ENCODE data around the gene CTDSPL. TPM values are rescaled to one million over a fixed set of nuclear protein-coding genes. Genes with fewer than 3 reads are reported as not detected.

CTDSPL gene
- total RNA-seq, 2 donors from 2014 or later: 75.0 to 76.7 TPM

DNA sequence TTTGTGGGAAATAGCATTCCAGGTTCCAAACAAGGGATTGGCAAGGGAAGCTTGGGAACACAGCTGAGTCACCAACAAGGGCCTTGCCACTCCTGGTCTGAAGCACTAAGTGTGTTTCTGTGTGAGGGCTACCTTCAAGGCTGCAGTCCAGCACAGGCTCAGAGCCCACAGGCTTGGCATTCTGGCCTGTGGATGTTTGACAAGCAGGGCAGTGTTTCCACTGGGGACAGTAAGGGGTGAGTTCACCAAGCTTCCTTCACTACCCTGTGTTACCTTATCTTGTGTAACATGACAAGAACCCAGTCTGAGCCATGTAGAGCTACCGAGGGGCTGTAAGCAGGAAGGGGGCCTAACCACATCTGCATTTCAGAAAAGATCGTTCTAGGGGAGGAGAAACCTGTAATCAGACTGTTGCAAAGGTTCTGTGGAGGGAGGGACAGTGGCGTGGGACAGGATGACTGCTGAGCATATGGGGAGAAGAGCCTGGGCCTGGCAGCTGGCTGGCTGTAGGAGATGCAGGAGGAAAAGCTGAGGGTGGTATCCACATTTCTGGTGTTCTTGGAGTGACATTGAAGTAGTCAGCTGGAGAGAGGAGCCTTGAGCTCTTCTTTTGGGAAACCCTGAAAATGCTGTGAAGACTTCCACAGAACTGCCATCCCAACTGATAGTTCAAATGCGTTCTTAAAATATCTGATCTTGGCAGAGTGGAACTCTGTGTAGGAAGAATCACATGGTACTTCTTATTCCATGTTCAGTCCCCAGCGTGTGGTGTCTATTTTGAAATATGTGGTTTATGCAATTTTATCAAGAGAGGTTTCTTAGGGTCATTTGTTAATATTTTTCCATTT is 61.3 kb downstream of the CTDSPL start:
- DNase-seq: no peak
- Histone ChIP-seq H3K27me3 (no peaks in the 10 kb centered on the region), H3K4me3 (no peak overlapping the region), H3K36me3 (no peaks in the 10 kb centered on the region), H3K27ac (no peak overlapping the region), H3K9ac (ENCODE audit: low read depth in 2 of 2, low read length in 2 of 2) (peak overlapping the region in 1 of 2 donors; percentile 6), H3K4me1 (peaks cover 4% of the 10 kb centered on the region), H3K9me3 (no peaks in the 10 kb centered on the region)
- intact Hi-C loops (cut with DNase I): no loop called here
- TF ChIP-seq, protein P1, sequence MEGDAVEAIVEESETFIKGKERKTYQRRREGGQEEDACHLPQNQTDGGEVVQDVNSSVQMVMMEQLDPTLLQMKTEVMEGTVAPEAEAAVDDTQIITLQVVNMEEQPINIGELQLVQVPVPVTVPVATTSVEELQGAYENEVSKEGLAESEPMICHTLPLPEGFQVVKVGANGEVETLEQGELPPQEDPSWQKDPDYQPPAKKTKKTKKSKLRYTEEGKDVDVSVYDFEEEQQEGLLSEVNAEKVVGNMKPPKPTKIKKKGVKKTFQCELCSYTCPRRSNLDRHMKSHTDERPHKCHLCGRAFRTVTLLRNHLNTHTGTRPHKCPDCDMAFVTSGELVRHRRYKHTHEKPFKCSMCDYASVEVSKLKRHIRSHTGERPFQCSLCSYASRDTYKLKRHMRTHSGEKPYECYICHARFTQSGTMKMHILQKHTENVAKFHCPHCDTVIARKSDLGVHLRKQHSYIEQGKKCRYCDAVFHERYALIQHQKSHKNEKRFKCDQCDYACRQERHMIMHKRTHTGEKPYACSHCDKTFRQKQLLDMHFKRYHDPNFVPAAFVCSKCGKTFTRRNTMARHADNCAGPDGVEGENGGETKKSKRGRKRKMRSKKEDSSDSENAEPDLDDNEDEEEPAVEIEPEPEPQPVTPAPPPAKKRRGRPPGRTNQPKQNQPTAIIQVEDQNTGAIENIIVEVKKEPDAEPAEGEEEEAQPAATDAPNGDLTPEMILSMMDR (IDR thresholded peaks at IDR 0.05): no peak

DNA sequence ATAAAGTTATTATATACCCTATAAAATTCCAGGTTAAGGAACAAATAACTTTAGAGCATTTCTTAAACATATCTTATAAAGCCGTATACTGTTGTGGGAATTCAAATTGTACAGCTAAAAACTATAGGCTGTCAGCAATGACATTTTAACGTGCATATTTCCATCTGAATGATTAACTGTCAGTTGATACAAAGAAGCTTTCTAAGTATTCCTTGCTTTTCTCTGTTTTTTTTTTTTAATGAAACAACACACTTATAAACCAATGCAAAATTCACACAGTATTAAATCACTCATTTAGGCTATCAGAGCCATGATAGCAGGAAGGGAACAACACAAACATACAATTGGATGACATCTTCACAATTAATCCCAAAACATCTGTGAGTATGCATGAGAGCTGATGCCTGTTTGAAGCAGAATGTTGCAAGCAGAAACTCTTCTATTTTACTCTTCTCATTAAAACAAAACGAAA is 61.9 kb downstream of the CTDSPL start:
- H3K36me3 ChIP-seq: no peaks in the 10 kb centered on the region
- no peaks in the 10 kb centered on the region for H3K9me3 ChIP-seq
- TF ChIP-seq, protein P1 (IDR thresholded peaks at IDR 0.05): no peak
- H3K4me1 ChIP-seq: peaks cover 4% of the 10 kb centered on the region
- H3K27me3 ChIP-seq: no peaks in the 10 kb centered on the region
- no peak overlapping the region for H3K9ac ChIP-seq (ENCODE audit: low read depth in 2 of 2, low read length in 2 of 2)
- H3K27ac ChIP-seq: peak overlapping the region; percentile 33
- no peak for DNase-seq
- H3K4me3 ChIP-seq: no peak overlapping the region
- intact Hi-C loops (cut with DNase I): no loop called here

DNA sequence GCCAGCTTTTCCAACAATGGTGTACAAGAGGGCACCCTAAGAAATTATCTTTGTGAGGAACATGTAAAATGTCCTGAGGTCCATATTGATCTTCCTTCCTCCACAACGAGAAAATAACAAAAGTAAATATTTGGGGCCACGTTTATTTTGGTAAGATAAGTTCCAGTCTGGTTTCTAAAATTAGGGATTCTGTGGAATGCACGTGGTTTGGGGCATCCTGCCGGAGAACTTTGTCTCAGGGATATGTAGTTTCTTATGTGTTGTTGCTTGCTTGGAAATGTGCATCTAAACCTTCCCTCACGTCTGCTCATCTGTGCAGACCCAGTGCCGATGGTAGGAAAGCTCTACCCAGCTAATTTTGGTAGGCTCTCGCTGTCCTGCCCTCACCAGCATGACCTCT is 62.8 kb downstream of the CTDSPL start:
- no peak overlapping the region for H3K9ac ChIP-seq (ENCODE audit: low read depth in 2 of 2, low read length in 2 of 2)
- TF ChIP-seq, protein P1 (IDR thresholded peaks at IDR 0.05): no peak
- peak overlapping the region; percentile 33 for H3K27ac ChIP-seq
- no peaks in the 10 kb centered on the region for H3K27me3 ChIP-seq
- peaks cover 4% of the 10 kb centered on the region for H3K4me1 ChIP-seq
- no peaks in the 10 kb centered on the region for H3K36me3 ChIP-seq
- no peaks in the 10 kb centered on the region for H3K9me3 ChIP-seq
- intact Hi-C loops (cut with DNase I): no loop called here
- no peak for DNase-seq
- no peak overlapping the region for H3K4me3 ChIP-seq

DNA sequence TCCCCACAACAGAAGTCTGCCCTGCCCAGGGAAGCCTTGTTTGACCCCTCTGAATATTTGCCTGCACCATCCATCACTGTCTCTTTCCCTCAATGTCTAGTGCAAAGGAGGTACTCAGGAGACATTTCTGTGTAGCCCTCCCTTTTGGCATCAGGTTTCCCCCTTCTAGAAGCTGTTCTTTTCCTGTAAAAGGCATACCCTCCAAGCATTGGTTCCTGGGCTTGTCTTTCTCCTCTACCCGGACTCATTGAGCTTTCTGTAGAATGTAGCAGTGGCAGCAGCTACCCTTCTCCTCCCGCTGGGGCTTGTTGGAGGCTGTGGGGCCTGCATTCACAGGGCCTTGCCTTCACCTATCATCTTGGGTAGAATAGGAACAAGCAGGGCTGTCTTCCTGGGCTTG is 63.5 kb downstream of the CTDSPL start:
- H3K4me3 ChIP-seq: no peak overlapping the region
- H3K27me3 ChIP-seq: no peaks in the 10 kb centered on the region
- no peak for DNase-seq
- H3K36me3 ChIP-seq: no peaks in the 10 kb centered on the region
- H3K9me3 ChIP-seq: no peaks in the 10 kb centered on the region
- H3K4me1 ChIP-seq: peaks cover 4% of the 10 kb centered on the region
- no peak overlapping the region for H3K27ac ChIP-seq
- H3K9ac ChIP-seq (ENCODE audit: low read depth in 2 of 2, low read length in 2 of 2): no peak overlapping the region
- intact Hi-C loops (cut with DNase I): no loop called here
- TF ChIP-seq, protein P1 (IDR thresholded peaks at IDR 0.05): no peak

DNA sequence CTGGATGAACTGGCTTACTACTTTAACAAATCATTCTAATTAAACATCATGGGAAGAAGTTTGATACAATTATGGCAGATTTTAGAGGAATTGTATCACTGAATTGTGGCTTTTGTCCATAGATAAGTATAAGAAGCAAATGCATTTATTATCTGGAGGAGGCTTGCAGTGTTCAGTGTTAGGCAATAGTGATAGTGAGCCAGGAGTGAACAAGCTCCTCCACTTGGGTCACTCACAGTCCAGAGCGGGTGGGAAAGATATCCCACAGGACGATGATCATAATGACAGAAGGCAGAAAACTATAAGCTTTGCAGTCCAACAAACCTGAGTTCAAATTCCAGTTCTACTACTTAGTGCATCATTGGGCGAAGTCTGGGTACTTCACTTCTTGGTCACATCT is 64.9 kb downstream of the CTDSPL start:
- TF ChIP-seq, protein P1 (IDR thresholded peaks at IDR 0.05): no peak
- H3K27ac ChIP-seq: no peak overlapping the region
- DNase-seq: no peak

More for the DNA sequence above, 64.9 kb downstream of the CTDSPL start:
- peaks cover 4% of the 10 kb centered on the region for H3K4me1 ChIP-seq
- H3K27me3 ChIP-seq: no peaks in the 10 kb centered on the region
- H3K4me3 ChIP-seq: no peak overlapping the region
- no peaks in the 10 kb centered on the region for H3K36me3 ChIP-seq
- intact Hi-C loops (cut with DNase I): no loop called here
- H3K9me3 ChIP-seq: no peaks in the 10 kb centered on the region
- H3K9ac ChIP-seq (ENCODE audit: low read depth in 2 of 2, low read length in 2 of 2): no peak overlapping the region
